ENCODE data around the gene OR2T6.
"Not testable (repeated sequence)": the region's sequence is repeated elsewhere in the genome, so short reads cannot be mapped to it uniquely, and the experiment has no call there.

Gene OR2T6

GRCh38 chr1:248402748-248403147, 27.2 kb downstream of the OR2T6 start, which contains the start of gene OR2T1:
Gene OR2T1 (plus strand): TSS chr1:248403048. CDS start chr1:248406148, 3,100 bp downstream.
- H3K27me3 ChIP-seq (replicated peaks; ENCODE audit: control insufficient read depth, insufficient read depth, low read length): no peaks in the 10 kb centered on the region
- H3K9me3 ChIP-seq (ENCODE audit: control insufficient read depth, low read length): peaks cover 3% of the 10 kb centered on the region
- H3K9ac ChIP-seq (ENCODE audit: low read length): no peak within 1 kb of the TSS
- H3K4me3 ChIP-seq (ENCODE audit: low read length): no peak within 1 kb of the TSS
- no peaks in the 10 kb centered on the region for H3K4me1 ChIP-seq (ENCODE audit: control insufficient read depth, insufficient read depth, low read length)
- no peak for DNase-seq (ENCODE audit: low read depth)
- no peaks in the 10 kb centered on the region for H3K36me3 ChIP-seq (ENCODE audit: control insufficient read depth, insufficient read depth, low read length, severe bottlenecking)

- no peak overlapping the region for H3K9ac ChIP-seq (ENCODE audit: low read length)
- no peaks in the 10 kb centered on the region for H3K4me1 ChIP-seq (ENCODE audit: control insufficient read depth, insufficient read depth, low read length)
- H3K9me3 ChIP-seq (ENCODE audit: control insufficient read depth, low read length): peaks cover 3% of the 10 kb centered on the region
- no peaks in the 10 kb centered on the region for H3K27me3 ChIP-seq (replicated peaks; ENCODE audit: control insufficient read depth, insufficient read depth, low read length)
- H3K36me3 ChIP-seq (ENCODE audit: control insufficient read depth, insufficient read depth, low read length, severe bottlenecking): no peaks in the 10 kb centered on the region
- no peak for DNase-seq (ENCODE audit: low read depth)
- no peak overlapping the region for H3K4me3 ChIP-seq (ENCODE audit: low read length)
These were observed 28.5 kb downstream of the OR2T6 start for GRCh38 chr1:248404024-248404423.

GRCh38 chr1:248406721-248407692, 31.5 kb downstream of the OR2T6 start:
- H3K4me3 ChIP-seq (ENCODE audit: low read length): no peak overlapping the region
- H3K9ac ChIP-seq (ENCODE audit: low read length): no peak overlapping the region
- H3K36me3 ChIP-seq (ENCODE audit: control insufficient read depth, insufficient read depth, low read length, severe bottlenecking): no peaks in the 10 kb centered on the region
- peaks cover 14% of the 10 kb centered on the region for H3K9me3 ChIP-seq (ENCODE audit: control insufficient read depth, low read length)
- no peaks in the 10 kb centered on the region for H3K4me1 ChIP-seq (ENCODE audit: control insufficient read depth, insufficient read depth, low read length)
- no peak for DNase-seq (ENCODE audit: low read depth)
- H3K27me3 ChIP-seq (replicated peaks; ENCODE audit: control insufficient read depth, insufficient read depth, low read length): no peaks in the 10 kb centered on the region

GRCh38 chr1:248416226-248416625, 40.7 kb downstream of the OR2T6 start:
- Histone ChIP-seq H3K9ac (ENCODE audit: low read length) (no peak overlapping the region), H3K4me1 (ENCODE audit: control insufficient read depth, insufficient read depth, low read length) (no peaks in the 10 kb centered on the region), H3K27me3 (replicated peaks; ENCODE audit: control insufficient read depth, insufficient read depth, low read length) (no peaks in the 10 kb centered on the region), H3K36me3 (ENCODE audit: control insufficient read depth, insufficient read depth, low read length, severe bottlenecking) (no peaks in the 10 kb centered on the region), H3K4me3 (ENCODE audit: low read length) (no peak overlapping the region), H3K9me3 (ENCODE audit: control insufficient read depth, low read length) (peaks cover 15% of the 10 kb centered on the region)
- no peak for DNase-seq (ENCODE audit: low read depth)

- Histone ChIP-seq H3K4me1 (ENCODE audit: control insufficient read depth, insufficient read depth, low read length) (no peaks in the 10 kb centered on the region), H3K9me3 (ENCODE audit: control insufficient read depth, low read length) (peaks cover 14% of the 10 kb centered on the region), H3K9ac (ENCODE audit: low read length) (no peak overlapping the region), H3K27me3 (replicated peaks; ENCODE audit: control insufficient read depth, insufficient read depth, low read length) (no peaks in the 10 kb centered on the region), H3K36me3 (ENCODE audit: control insufficient read depth, insufficient read depth, low read length, severe bottlenecking) (no peaks in the 10 kb centered on the region), H3K4me3 (ENCODE audit: low read length) (no peak overlapping the region)
- DNase-seq (ENCODE audit: low read depth): no peak
These were observed 42.3 kb downstream of the OR2T6 start for GRCh38 chr1:248417854-248418253.

- no peaks in the 10 kb centered on the region for H3K27me3 ChIP-seq (replicated peaks; ENCODE audit: control insufficient read depth, insufficient read depth, low read length)
- DNase-seq (ENCODE audit: low read depth): no peak
- H3K9me3 ChIP-seq (ENCODE audit: control insufficient read depth, low read length): peaks cover 14% of the 10 kb centered on the region
- no peaks in the 10 kb centered on the region for H3K4me1 ChIP-seq (ENCODE audit: control insufficient read depth, insufficient read depth, low read length)
- H3K4me3 ChIP-seq (ENCODE audit: low read length): no peak overlapping the region
- H3K9ac ChIP-seq (ENCODE audit: low read length): no peak overlapping the region
- H3K36me3 ChIP-seq (ENCODE audit: control insufficient read depth, insufficient read depth, low read length, severe bottlenecking): no peaks in the 10 kb centered on the region
These were observed 45.8 kb downstream of the OR2T6 start for GRCh38 chr1:248421384-248421783.

- H3K36me3 ChIP-seq (ENCODE audit: control insufficient read depth, insufficient read depth, low read length, severe bottlenecking); DNase-seq (ENCODE audit: low read depth); H3K9me3 ChIP-seq (ENCODE audit: control insufficient read depth, low read length): not testable (repeated sequence)
These were observed 52.1 kb downstream of the OR2T6 start for GRCh38 chr1:248427526-248428191.

GRCh38 chr1:248428192-248428533, 52.6 kb downstream of the OR2T6 start:
- not testable (repeated sequence) for H3K36me3 ChIP-seq (ENCODE audit: control insufficient read depth, insufficient read depth, low read length, severe bottlenecking); H3K4me1 ChIP-seq (ENCODE audit: control insufficient read depth, insufficient read depth, low read length); H3K9ac ChIP-seq (ENCODE audit: low read length); H3K9me3 ChIP-seq (ENCODE audit: control insufficient read depth, low read length); H3K27me3 ChIP-seq (replicated peaks; ENCODE audit: control insufficient read depth, insufficient read depth, low read length); H3K4me3 ChIP-seq (ENCODE audit: low read length); DNase-seq (ENCODE audit: low read depth)

More at GRCh38 chr1:248427526-248428191, 52.1 kb downstream of the OR2T6 start:
- H3K9ac ChIP-seq (ENCODE audit: low read length); H3K4me1 ChIP-seq (ENCODE audit: control insufficient read depth, insufficient read depth, low read length); H3K27me3 ChIP-seq (replicated peaks; ENCODE audit: control insufficient read depth, insufficient read depth, low read length); H3K4me3 ChIP-seq (ENCODE audit: low read length): not testable (repeated sequence)

- DNase-seq (ENCODE audit: low read depth); H3K36me3 ChIP-seq (ENCODE audit: control insufficient read depth, insufficient read depth, low read length, severe bottlenecking): not testable (repeated sequence)
These were observed 56.1 kb downstream of the OR2T6 start for GRCh38 chr1:248431683-248432082.

GRCh38 chr1:248432201-248432600, 56.7 kb downstream of the OR2T6 start:
- not testable (repeated sequence) for H3K36me3 ChIP-seq (ENCODE audit: control insufficient read depth, insufficient read depth, low read length, severe bottlenecking); H3K9ac ChIP-seq (ENCODE audit: low read length); H3K4me3 ChIP-seq (ENCODE audit: low read length); H3K9me3 ChIP-seq (ENCODE audit: control insufficient read depth, low read length); H3K4me1 ChIP-seq (ENCODE audit: control insufficient read depth, insufficient read depth, low read length); H3K27me3 ChIP-seq (replicated peaks; ENCODE audit: control insufficient read depth, insufficient read depth, low read length); DNase-seq (ENCODE audit: low read depth)

More at GRCh38 chr1:248431683-248432082, 56.1 kb downstream of the OR2T6 start:
- H3K27me3 ChIP-seq (replicated peaks; ENCODE audit: control insufficient read depth, insufficient read depth, low read length); H3K9me3 ChIP-seq (ENCODE audit: control insufficient read depth, low read length); H3K9ac ChIP-seq (ENCODE audit: low read length); H3K4me3 ChIP-seq (ENCODE audit: low read length); H3K4me1 ChIP-seq (ENCODE audit: control insufficient read depth, insufficient read depth, low read length): not testable (repeated sequence)

- H3K27me3 ChIP-seq (replicated peaks; ENCODE audit: control insufficient read depth, insufficient read depth, low read length); H3K9ac ChIP-seq (ENCODE audit: low read length); H3K9me3 ChIP-seq (ENCODE audit: control insufficient read depth, low read length); H3K36me3 ChIP-seq (ENCODE audit: control insufficient read depth, insufficient read depth, low read length, severe bottlenecking); DNase-seq (ENCODE audit: low read depth); H3K4me3 ChIP-seq (ENCODE audit: low read length); H3K4me1 ChIP-seq (ENCODE audit: control insufficient read depth, insufficient read depth, low read length): not testable (repeated sequence)
These were observed 58.4 kb downstream of the OR2T6 start for GRCh38 chr1:248433811-248434415.
